WI38 (cell line): ENCODE data around the gene ACAN.

Experiments used
- H3K4me3 ChIP-seq: 2 replicates; pipeline ENCODE4 v1.5.1; 2011; ENCODE audit warnings: low read depth, mild to moderate bottlenecking, control low read depth, low read length
- CTCF ChIP-seq: IDR thresholded peaks from 2 replicates; pipeline ENCODE4 v1.5.1; 2012; ENCODE audit warnings: low read depth, mild to moderate bottlenecking, control low read depth, low read length

ACAN gene

GRCh38 chr15:88803241-88803919 lies at the start of gene ACAN:
Gene ACAN (plus strand): TSS chr15:88803436. CDS start chr15:88836207, 32,771 bp downstream.
- no peak for TF ChIP-seq CTCF
- H3K4me3 ChIP-seq = no peak within 1 kb of the TSS

GRCh38 chr15:88756521-88756920 lies 46.7 kb upstream of the ACAN start:
- no peak overlapping the region for H3K4me3 ChIP-seq
- no peak for TF ChIP-seq CTCF

- TF ChIP-seq CTCF = no peak
- H3K4me3 ChIP-seq = no peak overlapping the region
These were observed 46.3 kb upstream of the ACAN start for GRCh38 chr15:88756921-88757320.

GRCh38 chr15:88759872-88760271 lies 43.4 kb upstream of the ACAN start:
- H3K4me3 ChIP-seq = no peak overlapping the region
- TF ChIP-seq CTCF = no peak

GRCh38 chr15:88764448-88764847 lies 38.8 kb upstream of the ACAN start:
- no peak for TF ChIP-seq CTCF
- H3K4me3 ChIP-seq = no peak overlapping the region

- TF ChIP-seq CTCF = no peak
- no peak overlapping the region for H3K4me3 ChIP-seq
These were observed 38.0 kb upstream of the ACAN start for GRCh38 chr15:88765212-88765611.

- no peak overlapping the region for H3K4me3 ChIP-seq
- TF ChIP-seq CTCF = no peak
These were observed 33.9 kb upstream of the ACAN start for GRCh38 chr15:88769161-88769971.
